ENCODE results near the gene PIM1.

Gene PIM1

DNA sequence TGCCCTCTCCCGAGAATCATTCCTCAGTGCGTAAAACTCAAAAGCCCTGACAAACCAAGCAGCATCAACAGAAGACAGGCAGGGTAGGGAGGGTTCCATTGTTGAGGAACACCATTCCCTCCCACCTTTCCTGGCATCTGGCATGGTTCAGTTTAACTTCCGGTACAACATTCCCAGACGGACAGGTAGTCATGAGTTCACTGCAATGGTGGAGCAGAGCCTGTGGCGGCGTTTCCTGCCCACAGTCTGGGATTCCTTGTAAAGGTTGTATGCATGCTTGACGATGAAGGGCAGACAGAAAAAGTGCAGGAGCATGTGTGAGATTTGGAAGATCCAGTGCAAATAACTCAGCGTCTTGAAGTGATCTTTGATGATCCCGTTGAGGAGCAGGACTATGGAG, 42.3 kb downstream of the PIM1 start:
- in situ Hi-C loops (cut with HindIII; ENCODE audit: low pct_unique_long_range_greater_than_20kb, low sequenced_read_pairs) = no loop called here
- DNase-seq (ENCODE audit: low read depth in 1 of 2, low spot score in 1 of 2) = no peak
- TF ChIP-seq JUND (IDR thresholded peaks at IDR 0.05; ENCODE audit: low read depth) = no peak

- in situ Hi-C loops (cut with HindIII; ENCODE audit: low pct_unique_long_range_greater_than_20kb, low sequenced_read_pairs) = no loop called here
- TF ChIP-seq JUND (IDR thresholded peaks at IDR 0.05; ENCODE audit: low read depth) = no peak
- no peak for DNase-seq (ENCODE audit: low read depth in 1 of 2, low spot score in 1 of 2)
These were observed 48.1 kb downstream of the PIM1 start for GRCh38 chr6:37218061-37218460.

DNA sequence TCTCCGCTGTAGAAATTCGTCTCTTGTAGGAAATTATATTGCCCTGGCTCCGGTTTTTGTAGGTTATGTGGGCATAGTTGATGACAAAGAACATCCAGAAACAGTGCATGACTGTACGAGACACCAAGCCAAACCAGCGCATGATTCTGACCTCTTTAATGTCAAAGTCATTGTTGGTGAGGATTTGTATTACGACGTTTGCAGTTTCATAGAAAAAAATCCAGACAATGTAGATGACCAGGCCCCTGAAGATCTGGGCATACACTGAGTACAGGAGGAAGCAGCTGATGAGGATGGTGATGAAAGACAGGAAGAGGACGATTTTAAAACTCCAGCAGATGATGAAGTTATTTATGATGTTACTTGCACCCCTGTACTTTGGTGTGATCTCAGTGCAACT, 48.6 kb downstream of the PIM1 start:
- in situ Hi-C loops (cut with HindIII; ENCODE audit: low pct_unique_long_range_greater_than_20kb, low sequenced_read_pairs) = no loop called here
- DNase-seq (ENCODE audit: low read depth in 1 of 2, low spot score in 1 of 2) = no peak
- TF ChIP-seq JUND (IDR thresholded peaks at IDR 0.05; ENCODE audit: low read depth) = no peak

DNA sequence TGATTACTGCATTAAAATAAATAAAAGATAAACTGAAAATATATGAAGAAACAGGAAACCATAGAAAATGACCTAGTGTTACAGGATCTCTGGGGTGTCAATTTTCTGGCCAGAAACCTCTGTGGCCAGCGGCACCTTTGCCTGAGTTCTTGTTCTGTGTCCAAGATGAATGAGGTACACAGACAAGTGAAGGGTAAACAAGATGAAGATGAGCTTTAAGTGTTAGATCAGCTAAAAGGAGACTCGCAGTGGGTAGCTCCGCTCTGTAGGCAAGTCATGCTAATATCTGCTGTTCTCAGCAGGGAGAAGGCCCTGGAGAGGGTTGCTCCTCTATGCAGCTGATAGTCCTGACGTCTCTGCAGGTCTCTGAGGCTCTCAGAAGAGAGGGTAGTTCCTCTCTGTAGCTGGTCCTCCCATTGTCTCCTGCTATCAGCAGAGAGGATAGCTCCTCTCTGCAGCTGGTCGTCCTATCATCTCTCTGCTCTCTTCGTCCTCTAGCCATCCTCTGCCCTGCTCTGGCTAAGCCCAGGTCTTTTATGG, 51.7 kb downstream of the PIM1 start:
- TF ChIP-seq JUND (IDR thresholded peaks at IDR 0.05; ENCODE audit: low read depth) = no peak
- no peak for DNase-seq (ENCODE audit: low read depth in 1 of 2, low spot score in 1 of 2)
- in situ Hi-C loops (cut with HindIII; ENCODE audit: low pct_unique_long_range_greater_than_20kb, low sequenced_read_pairs) = no loop called here

- peak; percentile 79 to 96 for DNase-seq (ENCODE audit: low read depth in 1 of 2, low spot score in 1 of 2)
- TF ChIP-seq JUND (IDR thresholded peaks at IDR 0.05; ENCODE audit: low read depth) = no peak
- in situ Hi-C loops (cut with HindIII; ENCODE audit: low pct_unique_long_range_greater_than_20kb, low sequenced_read_pairs) = no loop called here
These were observed 52.4 kb downstream of the PIM1 start for GRCh38 chr6:37222125-37222967.

DNA sequence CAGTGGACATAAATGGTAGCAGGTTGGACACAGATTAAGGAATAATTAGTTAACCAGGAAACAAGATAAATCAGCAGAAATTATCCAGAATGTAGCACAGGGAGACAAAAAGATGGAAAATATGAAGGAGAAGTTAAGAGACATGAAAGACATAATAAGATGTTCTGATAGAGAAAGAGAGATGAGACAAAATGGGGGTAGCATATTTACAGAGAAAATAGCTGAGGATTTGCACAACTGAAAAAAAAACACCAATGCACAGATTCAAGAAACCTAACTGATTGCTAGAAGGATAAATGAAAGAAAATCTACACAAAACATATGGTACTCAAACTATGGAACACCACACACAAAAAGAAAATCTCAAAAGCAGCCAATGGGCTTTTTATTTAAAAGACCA, 53.0 kb downstream of the PIM1 start:
- in situ Hi-C loops (cut with HindIII; ENCODE audit: low pct_unique_long_range_greater_than_20kb, low sequenced_read_pairs) = no loop called here
- no peak for DNase-seq (ENCODE audit: low read depth in 1 of 2, low spot score in 1 of 2)
- no peak for TF ChIP-seq JUND (IDR thresholded peaks at IDR 0.05; ENCODE audit: low read depth)
